Effector memory CD4-positive, alpha-beta T cell (primary cell): ENCODE data around the gene CES2.
"Not testable (repeated sequence)": the region's sequence is repeated elsewhere in the genome, so short reads cannot be mapped to it uniquely, and the experiment has no call there.

Experiments used
- DNase-seq, 3 donors: peaks; one replicate each; pipeline ENCODE4 v3.0.0-alpha.2; 2020
- H3K27ac ChIP-seq: 2 replicates; pipeline ENCODE4 v1.7.0; 2013; ENCODE audit warnings: mild to moderate bottlenecking, low read length, moderate library complexity; ENCODE audit not compliant: insufficient read depth, poor library complexity, severe bottlenecking
- H3K27me3 ChIP-seq: replicated peaks from 2 replicates; pipeline ENCODE4 v1.7.0; 2013; ENCODE audit warnings: mild to moderate bottlenecking, low read length; ENCODE audit not compliant: insufficient read depth, control insufficient read depth, poor library complexity, severe bottlenecking
- H3K36me3 ChIP-seq: 2 replicates; pipeline ENCODE4 v1.7.0; 2013; ENCODE audit warnings: mild to moderate bottlenecking, low read length, moderate library complexity; ENCODE audit not compliant: control insufficient read depth, insufficient read depth
- H3K4me1 ChIP-seq: 2 replicates; pipeline ENCODE4 v1.7.0; 2013; ENCODE audit warnings: low read length, mild to moderate bottlenecking; ENCODE audit not compliant: control insufficient read depth, insufficient read depth, poor library complexity, severe bottlenecking
- H3K4me3 ChIP-seq: 2 replicates; pipeline ENCODE4 v1.7.0; 2013; ENCODE audit warnings: low read length, low read depth, mild to moderate bottlenecking; ENCODE audit not compliant: insufficient read depth, poor library complexity, severe bottlenecking
- H3K9me3 ChIP-seq: 2 replicates; pipeline ENCODE4 v1.7.0; 2013; ENCODE audit warnings: mild to moderate bottlenecking, low read length, moderate library complexity; ENCODE audit not compliant: control insufficient read depth

CES2 gene

GRCh38 chr16:66977341-66978113 is 42.2 kb downstream of the CES2 start:
- H3K36me3 ChIP-seq: no peaks in the 10 kb centered on the region
- H3K4me3 ChIP-seq: no peak overlapping the region
- H3K27ac ChIP-seq: no peak overlapping the region
- peaks cover 4% of the 10 kb centered on the region for H3K4me1 ChIP-seq
- no peaks in the 10 kb centered on the region for H3K27me3 ChIP-seq
- H3K9me3 ChIP-seq: no peaks in the 10 kb centered on the region
- DNase-seq: peak; percentile 69 to 83 (median 77)

DNA sequence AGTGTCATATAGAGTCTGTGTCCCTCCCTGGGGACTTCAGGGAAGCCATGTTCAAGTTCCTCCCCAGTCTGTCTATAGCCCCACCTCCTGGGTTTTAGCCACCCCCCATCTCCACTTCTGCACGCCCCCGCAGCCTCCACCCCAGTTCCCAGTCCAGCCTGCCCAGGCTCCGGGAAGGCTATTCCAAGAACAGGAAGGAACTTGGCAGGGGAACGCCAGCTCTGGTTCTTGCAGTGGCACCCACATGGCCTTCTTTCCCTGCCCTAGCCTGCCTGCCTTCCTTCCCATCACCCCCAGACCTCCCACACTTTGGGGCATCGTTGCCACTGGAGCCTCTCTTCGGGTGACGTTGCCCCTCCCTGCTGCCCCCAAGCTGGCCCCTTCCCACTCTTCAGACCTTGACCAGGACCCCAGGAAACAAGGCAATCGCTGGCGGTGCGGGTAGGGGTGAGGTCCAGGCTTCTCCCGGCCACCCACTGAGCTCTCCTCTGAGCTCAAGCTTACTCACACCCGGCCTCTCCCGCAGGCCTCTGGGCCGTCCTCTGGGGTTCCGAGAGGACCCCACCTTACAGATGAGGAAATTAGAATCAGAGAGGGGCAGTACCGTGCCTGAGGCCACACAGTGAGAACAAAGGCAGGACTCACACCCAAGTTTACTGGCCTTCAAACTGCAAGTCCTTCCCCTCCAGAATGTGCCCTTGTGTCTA is 43.8 kb downstream of the CES2 start:
- no peak for DNase-seq
- Histone ChIP-seq H3K4me1 (peaks cover 5% of the 10 kb centered on the region), H3K27me3 (no peaks in the 10 kb centered on the region), H3K9me3 (no peaks in the 10 kb centered on the region), H3K36me3 (no peaks in the 10 kb centered on the region), H3K27ac (no peak overlapping the region), H3K4me3 (no peak overlapping the region)

- peaks cover 17% of the 10 kb centered on the region for H3K4me1 ChIP-seq
- H3K27me3 ChIP-seq: no peaks in the 10 kb centered on the region
- H3K9me3 ChIP-seq: no peaks in the 10 kb centered on the region
- H3K4me3 ChIP-seq: no peak overlapping the region
- no peaks in the 10 kb centered on the region for H3K36me3 ChIP-seq
- H3K27ac ChIP-seq: no peak overlapping the region
- DNase-seq: no peak
These were observed 47.7 kb downstream of the CES2 start for GRCh38 chr16:66983033-66983432.

DNA sequence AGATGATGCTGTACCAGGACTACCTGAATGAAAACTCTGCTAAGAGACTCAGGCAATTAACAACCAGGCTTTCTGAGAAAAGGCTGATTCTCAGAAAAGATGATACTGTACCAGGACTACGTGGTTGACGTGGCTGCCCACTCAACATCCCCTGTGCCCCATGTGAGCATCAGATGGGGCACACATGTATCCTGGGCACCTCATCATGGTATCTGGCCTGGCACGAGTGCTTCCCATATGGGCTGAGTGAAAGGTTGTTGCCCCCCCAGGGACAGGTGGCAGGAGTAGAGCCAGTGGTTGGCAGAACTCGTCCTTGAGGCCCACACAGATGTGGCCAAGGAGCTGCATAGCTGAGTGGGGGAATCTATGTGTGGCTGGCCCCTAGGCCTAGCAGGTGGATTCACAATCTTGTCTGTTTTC is 49.6 kb downstream of the CES2 start:
- Histone ChIP-seq H3K4me1 (peaks cover 17% of the 10 kb centered on the region), H3K27ac (peak overlapping the region; percentile 62), H3K4me3 (no peak overlapping the region), H3K9me3 (no peaks in the 10 kb centered on the region), H3K27me3 (no peaks in the 10 kb centered on the region), H3K36me3 (no peaks in the 10 kb centered on the region)
- DNase-seq: no peak

GRCh38 chr16:66986559-66986958 is 51.2 kb downstream of the CES2 start:
- Histone ChIP-seq H3K9me3 (no peaks in the 10 kb centered on the region), H3K36me3 (no peaks in the 10 kb centered on the region), H3K4me3 (no peak overlapping the region), H3K27ac (no peak overlapping the region), H3K4me1 (peaks cover 17% of the 10 kb centered on the region), H3K27me3 (no peaks in the 10 kb centered on the region)
- DNase-seq: no peak

- Histone ChIP-seq H3K9me3 (no peaks in the 10 kb centered on the region), H3K27ac (no peak within 1 kb of the TSS), H3K27me3 (no peaks in the 10 kb centered on the region), H3K4me3 (no peak within 1 kb of the TSS), H3K4me1 (peaks cover 13% of the 10 kb centered on the region), H3K36me3 (no peaks in the 10 kb centered on the region)
- no peak for DNase-seq
These were observed 53.0 kb downstream of the CES2 start, which contains the start of gene CES4A for GRCh38 chr16:66988197-66988788. Gene CES4A (plus strand): TSS chr16:66988589. CDS start chr16:66988773, 184 bp downstream.

- no peaks in the 10 kb centered on the region for H3K36me3 ChIP-seq
- H3K4me3 ChIP-seq: no peak overlapping the region
- no peaks in the 10 kb centered on the region for H3K4me1 ChIP-seq
- H3K27me3 ChIP-seq: no peaks in the 10 kb centered on the region
- no peak overlapping the region for H3K27ac ChIP-seq
- DNase-seq: no peak
- no peaks in the 10 kb centered on the region for H3K9me3 ChIP-seq
These were observed 56.3 kb downstream of the CES2 start for GRCh38 chr16:66991545-66992077.

DNA sequence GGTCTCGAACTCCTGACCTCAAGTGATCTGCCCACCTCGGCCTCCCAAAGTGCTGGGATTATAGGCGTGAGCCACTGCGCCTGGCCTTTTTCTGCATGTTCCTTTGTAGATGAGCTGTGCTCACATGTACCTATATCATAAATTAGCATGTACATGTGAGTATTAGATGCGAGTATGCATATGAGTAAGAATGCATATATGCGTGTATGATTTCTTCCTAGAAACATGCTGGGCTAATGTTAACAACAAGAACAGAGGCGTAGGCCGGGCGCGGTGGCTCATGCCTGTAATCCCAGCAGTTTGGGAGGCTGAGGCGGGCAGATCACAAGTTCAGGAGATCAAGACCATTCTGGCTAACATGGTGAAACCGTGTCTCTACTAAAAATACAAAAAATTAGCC is 58.2 kb downstream of the CES2 start:
- not testable (repeated sequence) for H3K36me3 ChIP-seq, H3K27ac ChIP-seq, DNase-seq, H3K27me3 ChIP-seq, H3K4me1 ChIP-seq, H3K4me3 ChIP-seq, H3K9me3 ChIP-seq
